ENCODE results near the gene PDS5A.
"Not testable (repeated sequence)": the region's sequence is repeated elsewhere in the genome, so short reads cannot be mapped to it uniquely, and the experiment has no call there.

Gene PDS5A

GRCh38 chr4:39975488-39976089 is 2.1 kb downstream of the PDS5A start:
- TF ChIP-seq, protein P1, sequence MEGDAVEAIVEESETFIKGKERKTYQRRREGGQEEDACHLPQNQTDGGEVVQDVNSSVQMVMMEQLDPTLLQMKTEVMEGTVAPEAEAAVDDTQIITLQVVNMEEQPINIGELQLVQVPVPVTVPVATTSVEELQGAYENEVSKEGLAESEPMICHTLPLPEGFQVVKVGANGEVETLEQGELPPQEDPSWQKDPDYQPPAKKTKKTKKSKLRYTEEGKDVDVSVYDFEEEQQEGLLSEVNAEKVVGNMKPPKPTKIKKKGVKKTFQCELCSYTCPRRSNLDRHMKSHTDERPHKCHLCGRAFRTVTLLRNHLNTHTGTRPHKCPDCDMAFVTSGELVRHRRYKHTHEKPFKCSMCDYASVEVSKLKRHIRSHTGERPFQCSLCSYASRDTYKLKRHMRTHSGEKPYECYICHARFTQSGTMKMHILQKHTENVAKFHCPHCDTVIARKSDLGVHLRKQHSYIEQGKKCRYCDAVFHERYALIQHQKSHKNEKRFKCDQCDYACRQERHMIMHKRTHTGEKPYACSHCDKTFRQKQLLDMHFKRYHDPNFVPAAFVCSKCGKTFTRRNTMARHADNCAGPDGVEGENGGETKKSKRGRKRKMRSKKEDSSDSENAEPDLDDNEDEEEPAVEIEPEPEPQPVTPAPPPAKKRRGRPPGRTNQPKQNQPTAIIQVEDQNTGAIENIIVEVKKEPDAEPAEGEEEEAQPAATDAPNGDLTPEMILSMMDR (IDR thresholded peaks at IDR 0.05; ENCODE audit: poor library complexity, severe bottlenecking): no peak
- no peaks in the 10 kb centered on the region for H3K9me3 ChIP-seq (ENCODE audit: severe bottlenecking)
- peaks cover 15% of the 10 kb centered on the region for H3K4me1 ChIP-seq (ENCODE audit: insufficient read depth, poor library complexity, severe bottlenecking)
- peaks cover 51% of the 10 kb centered on the region for H3K36me3 ChIP-seq (ENCODE audit: low read depth)
- ATAC-seq (ENCODE audit: low read depth): no peak
- no peaks in the 10 kb centered on the region for H3K27me3 ChIP-seq (ENCODE audit: insufficient read depth, poor library complexity, severe bottlenecking)
- DNase-seq (ENCODE audit: low spot score): no peak
- peak overlapping the region; percentile 81 for H3K27ac ChIP-seq (ENCODE audit: poor library complexity, severe bottlenecking)
- peak overlapping the region; percentile 96 for H3K4me3 ChIP-seq (ENCODE audit: severe bottlenecking)

DNA sequence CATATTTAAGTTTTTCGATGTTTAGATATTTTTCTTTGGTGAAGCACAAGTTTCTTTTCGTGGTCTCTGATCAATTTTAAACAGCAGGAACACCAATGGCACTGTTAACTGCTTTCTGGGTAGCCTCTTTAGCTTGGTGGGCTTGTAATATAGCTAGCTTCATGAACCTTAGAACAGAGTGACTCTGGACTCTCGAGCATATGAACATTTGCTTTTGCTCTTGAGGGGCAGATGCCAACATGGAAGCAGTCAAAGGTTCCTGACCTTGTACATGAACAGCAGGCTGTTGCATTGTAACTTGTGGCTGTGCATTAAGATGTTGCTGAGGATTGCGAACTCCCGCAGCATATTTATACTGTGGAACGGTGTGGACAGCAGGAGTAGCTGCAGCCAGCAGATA is 4.7 kb downstream of the PDS5A start:
- H3K36me3 ChIP-seq (ENCODE audit: low read depth): peaks cover 67% of the 10 kb centered on the region
- not testable (repeated sequence) for H3K27me3 ChIP-seq (ENCODE audit: insufficient read depth, poor library complexity, severe bottlenecking); H3K4me3 ChIP-seq (ENCODE audit: severe bottlenecking); ATAC-seq (ENCODE audit: low read depth); H3K9me3 ChIP-seq (ENCODE audit: severe bottlenecking); DNase-seq (ENCODE audit: low spot score); H3K27ac ChIP-seq (ENCODE audit: poor library complexity, severe bottlenecking)
- H3K4me1 ChIP-seq (ENCODE audit: insufficient read depth, poor library complexity, severe bottlenecking): peaks cover 15% of the 10 kb centered on the region

- Histone ChIP-seq H3K9me3 (ENCODE audit: severe bottlenecking) (no peaks in the 10 kb centered on the region), H3K36me3 (ENCODE audit: low read depth) (peaks cover 84% of the 10 kb centered on the region), H3K4me1 (ENCODE audit: insufficient read depth, poor library complexity, severe bottlenecking) (peaks cover 13% of the 10 kb centered on the region), H3K27ac (ENCODE audit: poor library complexity, severe bottlenecking) (peak overlapping the region; percentile 40), H3K4me3 (ENCODE audit: severe bottlenecking) (no peak overlapping the region), H3K27me3 (ENCODE audit: insufficient read depth, poor library complexity, severe bottlenecking) (no peaks in the 10 kb centered on the region)
- TF ChIP-seq, protein P1 (IDR thresholded peaks at IDR 0.05; ENCODE audit: poor library complexity, severe bottlenecking): no peak
- ATAC-seq (ENCODE audit: low read depth): peak; percentile 76
- DNase-seq (ENCODE audit: low spot score): no peak
These were observed 6.8 kb downstream of the PDS5A start for GRCh38 chr4:39970671-39971640.

- DNase-seq (ENCODE audit: low spot score): no peak
- H3K27ac ChIP-seq (ENCODE audit: poor library complexity, severe bottlenecking): no peak overlapping the region
- H3K36me3 ChIP-seq (ENCODE audit: low read depth): peaks cover 37% of the 10 kb centered on the region
- no peaks in the 10 kb centered on the region for H3K9me3 ChIP-seq (ENCODE audit: severe bottlenecking)
- no peak for ATAC-seq (ENCODE audit: low read depth)
- TF ChIP-seq, protein P1 (IDR thresholded peaks at IDR 0.05; ENCODE audit: poor library complexity, severe bottlenecking): no peak
- no peaks in the 10 kb centered on the region for H3K4me1 ChIP-seq (ENCODE audit: insufficient read depth, poor library complexity, severe bottlenecking)
- no peak overlapping the region for H3K4me3 ChIP-seq (ENCODE audit: severe bottlenecking)
- H3K27me3 ChIP-seq (ENCODE audit: insufficient read depth, poor library complexity, severe bottlenecking): no peaks in the 10 kb centered on the region
These were observed 14.1 kb downstream of the PDS5A start for GRCh38 chr4:39963656-39964055.

DNA sequence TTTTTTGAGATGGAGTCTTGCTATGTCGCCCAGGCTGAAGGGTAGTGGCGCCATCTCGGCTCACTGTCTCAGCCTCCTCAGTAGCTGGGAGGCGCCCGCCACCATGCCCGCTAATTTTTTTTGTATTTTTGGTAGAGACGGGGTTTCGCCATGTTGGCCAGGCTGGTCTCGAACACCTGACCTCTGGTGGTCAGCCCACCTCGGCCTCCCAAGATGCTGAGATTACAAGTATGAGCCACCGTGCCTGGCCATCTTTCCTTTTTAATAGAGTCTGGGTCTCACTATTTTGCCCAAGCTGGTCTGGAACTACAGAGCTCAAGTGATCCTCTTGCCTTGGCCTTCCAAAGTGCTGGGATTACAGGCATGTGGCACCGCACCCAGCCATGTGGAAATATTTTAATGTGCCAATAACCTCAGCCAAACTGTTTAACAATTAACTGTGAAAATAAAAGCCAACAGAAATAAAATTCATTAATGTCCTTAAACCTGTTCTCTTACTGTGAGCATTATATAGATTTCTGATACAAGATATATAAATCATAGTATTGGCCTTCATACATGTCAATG is 16.3 kb downstream of the PDS5A start:
- DNase-seq (ENCODE audit: low spot score) (no peak), ATAC-seq (ENCODE audit: low read depth) (no peak)
- Histone ChIP-seq H3K4me1 (ENCODE audit: insufficient read depth, poor library complexity, severe bottlenecking) (no peaks in the 10 kb centered on the region), H3K4me3 (ENCODE audit: severe bottlenecking) (no peak overlapping the region), H3K36me3 (ENCODE audit: low read depth) (peaks cover 19% of the 10 kb centered on the region), H3K9me3 (ENCODE audit: severe bottlenecking) (no peaks in the 10 kb centered on the region), H3K27me3 (ENCODE audit: insufficient read depth, poor library complexity, severe bottlenecking) (no peaks in the 10 kb centered on the region), H3K27ac (ENCODE audit: poor library complexity, severe bottlenecking) (no peak overlapping the region)
- TF ChIP-seq, protein P1 (IDR thresholded peaks at IDR 0.05; ENCODE audit: poor library complexity, severe bottlenecking): no peak
